GM10847 (cell line): Measurements from ENCODE around the gene TRAPPC10.

Experiments used
- POLR2A ChIP-seq: IDR thresholded peaks from 2 replicates; pipeline ENCODE4 v1.6.1; 2011; ENCODE audit not compliant: insufficient read length; ENCODE audit errors: extremely low read depth

The TRAPPC10 gene

GRCh38 chr21:44038063-44038462 lies 26.0 kb downstream of the TRAPPC10 start:
- TF ChIP-seq POLR2A, result no peak

GRCh38 chr21:44039828-44040227 lies 27.7 kb downstream of the TRAPPC10 start:
- no peak for TF ChIP-seq POLR2A

- no peak for TF ChIP-seq POLR2A
Measured at GRCh38 chr21:44043613-44044012, 31.5 kb downstream of the TRAPPC10 start.

- no peak for TF ChIP-seq POLR2A
Measured at GRCh38 chr21:44046734-44047133, 34.6 kb downstream of the TRAPPC10 start.

- TF ChIP-seq POLR2A, result no peak
Measured at GRCh38 chr21:44047996-44048560, 36.0 kb downstream of the TRAPPC10 start.

- no peak for TF ChIP-seq POLR2A
Measured at GRCh38 chr21:44049182-44049581, 37.1 kb downstream of the TRAPPC10 start.

- TF ChIP-seq POLR2A, result no peak
Measured at GRCh38 chr21:44049606-44050005, 37.5 kb downstream of the TRAPPC10 start.

GRCh38 chr21:44050276-44050675 lies 38.2 kb downstream of the TRAPPC10 start:
- TF ChIP-seq POLR2A, result no peak

- TF ChIP-seq POLR2A, result no peak
Measured at GRCh38 chr21:44051462-44051941, 39.4 kb downstream of the TRAPPC10 start.

- no peak for TF ChIP-seq POLR2A
Measured at GRCh38 chr21:44052071-44052829, 40.1 kb downstream of the TRAPPC10 start.

- TF ChIP-seq POLR2A, result no peak
Measured at GRCh38 chr21:44052830-44053226, 40.7 kb downstream of the TRAPPC10 start.

- TF ChIP-seq POLR2A, result no peak
Measured at GRCh38 chr21:44053567-44053966, 41.5 kb downstream of the TRAPPC10 start.

GRCh38 chr21:44054710-44055109 lies 42.6 kb downstream of the TRAPPC10 start:
- no peak for TF ChIP-seq POLR2A

- TF ChIP-seq POLR2A, result no peak
Measured at GRCh38 chr21:44057055-44057454, 44.9 kb downstream of the TRAPPC10 start.

- TF ChIP-seq POLR2A, result no peak
Measured at GRCh38 chr21:44057960-44058651, 46.0 kb downstream of the TRAPPC10 start.

- TF ChIP-seq POLR2A, result no peak
Measured at GRCh38 chr21:44058652-44058964, 46.5 kb downstream of the TRAPPC10 start.
